GM19099 (cell line): Measurements from ENCODE around the gene CD69.

Source experiments
- POLR2A ChIP-seq: IDR thresholded peaks from 3 replicates; pipeline ENCODE4 v1.6.1; 2011; ENCODE audit warnings: low read depth; ENCODE audit not compliant: insufficient read length; ENCODE audit errors: extremely low read depth

CD69 gene

DNA sequence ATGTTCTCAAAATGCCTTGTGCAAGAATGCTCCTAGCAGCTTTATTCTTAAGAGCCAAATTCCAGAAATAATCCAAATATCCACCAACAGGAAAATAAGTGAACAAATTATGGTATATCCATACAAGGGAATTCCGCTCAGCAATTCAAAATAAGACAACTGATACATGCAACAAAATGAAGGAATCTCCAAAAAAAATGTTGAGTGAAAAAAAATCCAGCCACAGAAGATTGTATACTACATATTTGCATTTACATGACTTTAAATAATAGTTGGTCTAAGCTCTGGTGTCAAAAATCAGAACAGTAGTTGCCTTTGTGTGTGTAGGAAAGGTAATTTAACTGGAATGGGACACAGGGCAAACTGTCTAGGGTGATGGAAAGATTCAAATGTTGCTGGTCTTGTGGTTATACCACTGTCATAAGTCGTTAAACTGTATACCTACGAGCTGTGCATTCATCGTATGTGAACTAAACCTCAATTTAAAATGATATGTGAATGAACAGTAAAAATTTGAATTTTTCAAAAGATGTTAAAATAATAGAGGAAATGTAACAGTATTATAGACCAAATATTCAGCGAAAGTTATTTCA, 3.2 kb downstream of the CD69 start:
- no peak for TF ChIP-seq POLR2A

DNA sequence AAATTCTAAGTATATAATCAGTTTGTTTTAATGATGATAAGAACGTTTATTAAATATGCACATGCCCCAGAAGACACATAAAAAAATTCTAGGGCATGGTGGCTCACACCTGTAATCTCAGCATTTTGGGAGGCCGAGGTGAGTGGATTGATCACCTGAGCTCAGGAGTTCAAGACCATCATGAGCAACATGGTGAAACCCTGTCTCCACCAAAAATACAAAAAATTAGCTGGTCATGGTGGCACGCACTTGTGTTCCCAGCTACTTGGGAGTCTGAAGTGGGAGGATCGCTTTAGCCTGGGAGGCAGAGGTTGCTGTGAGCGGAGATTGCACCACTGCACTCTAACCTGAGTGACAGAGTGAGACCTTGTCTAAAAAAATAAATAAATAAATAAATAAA, 4.0 kb downstream of the CD69 start:
- no peak for TF ChIP-seq POLR2A

DNA sequence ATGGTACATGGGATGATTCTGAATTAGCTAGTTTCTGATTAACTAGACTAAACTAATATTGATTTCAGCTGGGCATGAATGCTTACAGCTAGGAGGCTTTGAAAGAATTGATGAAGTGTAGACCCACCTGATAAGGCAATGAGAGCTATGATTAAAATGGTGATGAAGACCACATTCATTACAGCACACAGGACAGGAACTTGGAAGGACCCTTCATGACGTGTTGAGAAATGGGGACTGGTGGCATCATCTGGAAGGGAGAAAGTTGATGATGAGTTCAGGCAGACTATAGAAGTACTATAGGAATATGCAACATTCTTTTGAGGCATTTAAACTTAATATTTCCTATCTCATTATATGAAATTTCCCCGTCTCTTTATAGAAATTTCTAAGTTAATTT, 4.5 kb downstream of the CD69 start:
- no peak for TF ChIP-seq POLR2A

DNA sequence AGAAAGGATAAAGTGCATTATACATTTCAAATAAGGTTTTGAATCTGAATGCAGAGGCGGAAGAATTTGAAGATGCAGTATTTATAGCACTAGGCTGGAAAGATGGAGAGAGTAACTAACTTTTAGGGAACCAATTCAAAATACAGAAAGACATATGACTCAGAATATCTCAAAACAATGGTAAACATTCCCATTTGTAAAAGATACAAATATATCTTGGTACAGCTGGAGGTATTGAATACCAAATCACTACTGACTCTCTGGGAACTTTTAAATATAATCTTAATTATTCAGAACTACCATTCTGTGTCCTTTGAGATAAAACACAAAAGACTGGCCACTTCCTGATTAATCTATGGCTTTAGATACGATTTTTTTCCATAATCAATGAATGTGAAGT, 5.1 kb downstream of the CD69 start:
- no peak for TF ChIP-seq POLR2A

DNA sequence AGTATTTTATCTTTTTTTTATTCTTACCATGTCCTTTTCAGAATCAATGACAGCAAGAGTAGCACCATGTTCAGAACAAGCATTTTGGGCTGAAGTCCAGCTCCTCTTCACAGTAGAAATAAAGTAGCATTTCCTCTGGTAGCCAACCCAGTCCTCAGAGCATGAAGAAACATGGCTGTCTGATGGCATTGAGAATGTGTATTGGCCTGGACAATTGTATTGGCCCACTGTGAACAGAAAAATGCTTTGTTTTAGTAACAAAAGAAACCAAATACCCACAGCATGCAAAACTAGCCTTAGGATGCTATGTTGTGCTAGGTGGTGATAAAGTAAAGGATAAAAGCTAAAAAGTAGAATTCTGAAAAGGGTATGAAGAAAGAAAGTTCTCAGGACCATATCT, 5.7 kb downstream of the CD69 start:
- no peak for TF ChIP-seq POLR2A

DNA sequence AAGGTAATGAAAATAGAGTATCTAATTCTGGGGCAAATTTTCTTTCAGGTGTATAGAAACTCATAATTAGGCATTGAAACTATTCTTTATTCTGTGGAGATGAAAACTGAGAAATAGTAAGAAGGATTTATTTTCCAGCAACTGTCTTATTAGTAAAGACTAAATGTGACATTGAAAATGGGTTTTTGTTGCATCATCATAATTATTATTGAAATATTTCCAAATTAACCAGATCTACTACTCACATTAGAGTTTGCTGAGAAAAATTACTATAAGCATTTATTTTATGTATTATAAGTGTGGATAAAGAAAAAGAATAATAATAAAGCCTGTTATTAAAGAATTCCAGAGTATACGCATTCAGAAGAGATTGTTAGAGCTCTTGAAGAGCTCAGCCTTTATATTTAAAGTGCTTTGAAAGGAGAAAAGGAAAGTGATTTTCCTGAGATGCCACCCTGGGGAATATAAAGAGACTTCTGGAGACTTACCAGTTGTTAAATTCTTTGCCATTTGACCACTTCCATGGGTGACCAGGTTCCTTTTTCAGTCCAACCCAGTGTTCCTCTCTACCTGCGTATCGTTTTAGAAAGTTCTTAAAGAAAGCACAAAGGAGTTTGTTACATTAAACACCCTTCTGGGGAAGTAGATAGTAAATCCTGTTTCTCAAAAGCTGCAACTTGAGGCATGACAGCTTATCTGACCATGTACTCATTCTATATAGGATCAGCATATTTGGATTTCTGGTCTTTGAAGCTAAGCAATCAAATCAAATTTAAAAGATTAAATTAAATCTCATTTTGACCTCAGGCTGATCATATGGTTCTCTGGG, 6.4 kb downstream of the CD69 start:
- no peak for TF ChIP-seq POLR2A

DNA sequence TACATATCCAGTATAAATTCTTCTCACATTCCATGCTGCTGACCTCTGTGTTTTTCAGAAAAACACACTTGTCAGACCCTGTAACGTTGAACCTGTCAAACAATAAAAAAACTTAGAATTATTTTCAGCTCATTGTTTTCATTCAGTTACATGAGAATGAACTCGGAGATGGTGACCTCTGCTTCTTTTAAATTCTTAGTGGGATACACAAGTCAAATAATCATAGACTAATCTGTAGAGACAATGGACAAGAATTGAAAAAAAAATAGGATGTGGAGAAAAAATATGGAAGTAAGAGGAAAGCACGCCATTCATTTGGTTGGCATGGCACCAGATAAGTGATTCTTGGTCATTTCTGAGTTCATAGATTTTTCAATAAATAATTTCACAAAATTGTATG, 7.2 kb downstream of the CD69 start:
- TF ChIP-seq POLR2A: no peak

DNA sequence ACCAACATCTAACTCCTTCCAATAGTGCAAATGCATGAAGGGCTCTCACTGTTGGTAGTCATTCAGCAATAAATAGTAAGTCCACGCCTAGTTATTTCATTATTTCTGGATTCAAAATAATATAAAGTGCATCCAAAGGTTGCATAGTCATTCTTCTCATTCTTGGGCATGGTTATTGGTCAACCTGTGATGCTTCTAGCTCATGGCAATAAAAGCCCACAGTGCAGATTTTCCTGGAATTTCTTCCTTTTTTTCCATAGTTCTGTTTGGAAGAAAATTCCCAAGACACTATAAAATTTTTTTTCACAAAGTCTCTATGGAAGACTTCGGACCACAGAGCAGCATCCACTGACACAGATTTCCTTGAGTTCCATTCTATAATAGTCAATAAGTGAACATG, 7.6 kb downstream of the CD69 start:
- no peak for TF ChIP-seq POLR2A

DNA sequence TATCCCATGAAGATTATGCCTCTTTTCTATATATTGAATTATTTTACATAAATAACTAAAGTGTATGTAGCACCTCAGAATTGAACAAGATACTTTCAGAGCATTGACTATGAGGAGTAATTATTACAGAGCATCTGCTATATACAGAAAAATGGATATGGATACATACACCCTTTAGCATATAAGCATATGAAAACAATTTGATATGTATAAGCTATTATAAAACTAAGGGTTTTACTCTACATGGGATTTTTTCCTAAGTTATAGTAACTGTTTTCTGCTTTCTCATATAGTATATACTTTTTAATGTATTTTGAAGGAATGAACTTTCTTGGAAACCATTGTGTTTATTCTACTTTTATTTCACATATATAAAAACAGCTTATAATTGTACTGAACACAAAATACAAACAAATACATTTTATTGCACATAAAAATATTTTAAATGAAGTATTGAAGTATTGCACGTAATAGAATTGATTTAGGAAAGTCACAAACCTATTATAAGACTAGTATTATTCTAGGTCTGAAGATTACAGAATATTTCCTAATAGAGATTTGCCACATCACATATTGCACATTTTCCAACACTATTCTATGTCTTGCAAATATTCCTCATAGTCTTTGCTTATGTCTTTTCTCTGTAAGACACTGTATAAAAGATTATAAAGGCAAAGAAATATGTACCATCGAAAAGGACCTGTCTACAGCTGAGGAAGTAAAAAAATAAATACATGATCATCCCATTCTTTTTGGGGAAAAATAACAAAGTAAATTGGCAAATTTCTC, 8.4 kb downstream of the CD69 start:
- no peak for TF ChIP-seq POLR2A

DNA sequence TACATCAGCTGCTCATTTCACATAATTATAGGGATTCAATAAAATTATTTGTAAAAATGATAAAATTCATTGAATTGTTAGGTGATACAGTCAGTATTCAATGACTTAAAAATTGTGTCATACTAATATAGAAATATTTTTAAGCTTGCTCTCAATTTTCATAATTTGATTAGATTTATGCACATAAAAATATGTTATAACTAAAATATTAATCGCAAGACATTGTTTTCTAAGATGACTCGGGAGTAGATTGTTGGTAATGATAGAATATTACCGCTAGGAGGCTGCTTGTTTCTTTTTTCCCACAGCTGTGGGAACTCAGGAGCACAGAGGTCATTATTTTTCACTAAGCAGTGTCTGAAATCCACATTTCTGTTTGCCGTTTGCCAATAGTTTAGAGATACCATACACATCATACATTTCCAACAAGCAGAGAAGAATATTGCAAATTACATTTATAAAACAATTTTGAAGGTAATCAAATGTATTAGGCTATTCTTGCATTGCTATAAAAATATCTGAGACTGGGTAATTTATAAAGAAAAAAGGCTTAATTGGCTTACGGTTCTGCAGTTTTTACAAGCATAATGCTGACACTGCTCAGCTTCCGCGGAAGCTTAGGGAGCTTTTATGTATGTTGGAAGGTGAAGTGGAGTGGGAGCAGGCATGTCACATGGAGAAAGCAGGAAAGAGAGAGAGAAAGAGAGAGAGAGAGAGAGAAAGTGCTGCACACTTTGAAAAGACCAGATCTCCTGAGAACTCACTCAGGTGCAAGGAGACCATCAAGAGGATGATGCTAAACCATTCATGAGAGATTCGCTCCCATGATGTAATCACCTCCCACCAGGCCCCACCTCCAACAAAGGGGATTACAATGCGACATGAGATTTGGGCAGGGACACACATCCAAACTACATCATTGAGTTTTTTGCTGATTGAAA, 9.2 kb downstream of the CD69 start:
- TF ChIP-seq POLR2A: peak; percentile 1

DNA sequence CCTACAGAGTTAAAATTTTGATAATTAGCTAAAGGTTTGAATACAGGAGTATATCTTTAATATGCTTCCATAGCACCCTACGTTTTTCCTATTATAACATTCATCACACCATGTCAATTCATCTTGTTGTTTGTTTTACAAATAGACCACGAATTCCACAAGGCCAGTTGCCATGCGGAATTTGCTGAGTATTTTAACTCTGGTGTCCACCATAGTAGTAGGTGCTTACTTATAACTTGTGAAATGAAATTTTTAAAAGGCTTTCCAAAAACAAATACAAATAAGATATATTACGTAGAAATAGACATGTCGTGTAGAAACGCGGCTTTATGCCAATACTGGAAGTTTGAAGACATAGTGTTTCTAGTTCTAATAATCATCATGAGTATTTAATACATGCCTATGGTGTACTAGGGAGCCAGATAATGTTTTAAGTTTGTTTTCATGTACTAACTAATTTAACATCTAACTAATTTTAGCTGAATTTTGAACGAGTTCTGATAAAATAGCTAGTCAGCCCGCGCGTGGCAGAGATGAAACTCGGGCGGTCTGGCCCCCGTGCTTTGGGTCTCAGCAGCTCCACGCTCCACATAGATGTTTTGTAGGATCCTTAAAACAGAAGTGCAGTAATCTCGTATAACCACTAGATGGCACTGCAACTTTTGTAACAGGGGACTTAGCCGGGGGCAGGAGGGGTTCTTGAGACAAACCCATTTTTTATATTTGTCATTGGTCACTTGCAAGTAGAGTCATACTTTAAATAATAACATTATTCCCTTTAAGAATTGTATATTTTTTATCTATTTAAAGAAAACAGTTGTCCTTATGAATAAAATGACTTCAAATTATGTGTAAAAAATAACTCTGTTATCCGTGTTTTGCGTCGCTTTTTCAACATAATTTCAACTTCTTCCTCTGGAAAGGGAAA, 10.2 kb downstream of the CD69 start:
- TF ChIP-seq POLR2A: peak; percentile 17

DNA sequence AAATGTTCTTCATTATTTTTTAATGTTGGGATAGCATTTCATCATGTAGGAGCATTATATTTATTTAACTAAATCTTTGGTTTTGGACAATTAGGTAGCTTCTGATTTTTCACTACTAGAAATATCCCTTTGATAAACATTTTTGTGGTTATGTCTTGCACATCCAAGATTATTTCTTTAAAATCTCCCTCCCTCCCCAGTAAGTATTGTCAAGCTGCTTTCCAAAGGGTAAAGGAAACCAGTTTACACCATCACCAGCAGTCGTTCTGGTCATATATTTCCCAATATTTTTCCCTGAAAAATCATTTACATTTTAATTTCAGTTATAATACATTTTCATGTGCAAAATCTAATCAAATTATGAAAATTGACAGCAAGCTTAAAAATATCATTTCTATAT, 11.1 kb downstream of the CD69 start:
- no peak for TF ChIP-seq POLR2A

DNA sequence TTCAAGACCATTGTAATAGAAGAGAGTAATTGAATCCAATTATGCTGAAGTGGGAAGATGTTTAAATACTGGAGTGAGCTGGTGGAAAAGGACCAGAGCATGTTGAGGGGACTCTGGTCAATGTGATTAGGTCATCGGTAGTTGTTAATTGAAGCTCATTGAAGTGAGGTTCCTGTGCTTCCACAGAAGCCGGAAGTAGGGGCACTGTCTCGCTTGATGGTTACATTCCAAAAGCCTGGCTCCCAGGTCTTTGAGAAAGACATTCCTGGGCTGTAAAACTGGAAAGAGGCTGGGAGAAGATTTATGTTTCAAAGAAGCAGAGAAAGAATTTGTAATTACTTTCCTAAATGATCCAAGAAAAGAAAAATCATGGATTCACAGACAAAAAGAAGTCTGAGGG, 15.5 kb downstream of the CD69 start:
- TF ChIP-seq POLR2A: no peak

DNA sequence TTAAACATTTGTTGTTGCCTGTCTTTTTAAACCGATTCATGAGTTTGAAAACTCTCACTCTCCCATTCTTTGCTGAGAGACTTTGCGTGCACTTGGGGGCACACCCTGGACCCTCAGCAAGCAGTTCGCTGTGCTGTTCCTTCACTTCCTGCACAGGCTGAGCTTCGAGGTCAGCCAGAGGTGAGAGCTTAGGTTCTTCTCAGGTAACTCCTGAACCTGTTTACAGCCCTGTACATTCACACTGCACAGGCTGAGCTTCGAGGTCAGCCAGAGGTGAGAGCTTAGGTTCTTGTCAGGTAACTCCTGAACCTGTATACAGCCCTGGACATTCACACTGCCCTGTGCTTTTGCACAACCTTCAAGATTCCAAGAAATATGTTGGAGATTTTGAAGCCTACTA, 18.0 kb downstream of the CD69 start:
- TF ChIP-seq POLR2A: no peak
